ENCODE results near the gene TNPO2. TPM values are rescaled to one million over a fixed set of nuclear protein-coding genes. Genes with fewer than 3 reads are reported as not detected.
"Not testable (repeated sequence)": the region's sequence is repeated elsewhere in the genome, so short reads cannot be mapped to it uniquely, and the experiment has no call there.

TNPO2 gene
- polyA plus RNA-seq, 1 donor: 78.7 TPM

GRCh38 chr19:12678039-12678438 is 45.7 kb downstream of the TNPO2 start:
- not testable (repeated sequence) for DNase-seq

DNA sequence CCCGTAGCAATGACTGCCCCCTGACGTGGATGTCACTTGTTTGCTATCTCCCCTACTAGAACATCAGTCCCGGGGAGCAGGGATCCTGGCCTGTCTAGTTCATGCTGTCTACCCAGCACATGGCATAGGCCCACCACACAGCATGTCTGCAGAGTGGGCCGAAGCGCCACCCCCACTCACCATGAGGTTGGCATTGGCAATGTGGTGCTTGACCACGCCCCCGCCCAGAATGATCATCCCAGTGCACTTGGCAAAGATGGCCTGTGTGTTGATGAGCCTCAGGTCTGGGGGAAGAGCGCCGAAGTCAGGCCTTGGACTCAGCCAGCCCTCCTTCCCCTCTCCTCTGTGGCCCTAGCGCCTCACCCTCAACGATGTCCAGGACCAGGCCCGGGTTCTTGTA is 46.8 kb downstream of the TNPO2 start:
- no peak for DNase-seq

DNA sequence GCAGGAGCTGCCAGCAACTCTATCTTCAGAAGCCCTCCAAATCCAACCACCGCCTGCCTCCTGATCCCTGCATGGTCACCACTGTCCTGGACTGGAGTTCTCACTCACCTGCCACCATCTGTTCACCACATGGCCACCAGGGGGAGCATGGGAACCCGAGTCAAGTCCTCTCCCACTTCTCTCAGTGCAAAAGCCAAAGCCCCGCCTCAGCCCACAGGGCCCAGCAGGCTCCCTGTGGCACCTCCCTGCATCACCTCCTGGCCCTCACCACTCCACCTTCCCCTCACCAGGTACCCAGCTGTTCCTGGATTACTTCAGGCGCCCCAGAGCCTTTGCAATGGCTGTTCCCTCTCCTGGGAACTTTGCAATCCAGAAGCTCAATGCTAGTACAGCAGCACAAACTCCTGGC is 47.3 kb downstream of the TNPO2 start:
- peak; percentile 71 for DNase-seq

- DNase-seq: no peak
These were observed 47.8 kb downstream of the TNPO2 start for GRCh38 chr19:12675940-12676339.

DNA sequence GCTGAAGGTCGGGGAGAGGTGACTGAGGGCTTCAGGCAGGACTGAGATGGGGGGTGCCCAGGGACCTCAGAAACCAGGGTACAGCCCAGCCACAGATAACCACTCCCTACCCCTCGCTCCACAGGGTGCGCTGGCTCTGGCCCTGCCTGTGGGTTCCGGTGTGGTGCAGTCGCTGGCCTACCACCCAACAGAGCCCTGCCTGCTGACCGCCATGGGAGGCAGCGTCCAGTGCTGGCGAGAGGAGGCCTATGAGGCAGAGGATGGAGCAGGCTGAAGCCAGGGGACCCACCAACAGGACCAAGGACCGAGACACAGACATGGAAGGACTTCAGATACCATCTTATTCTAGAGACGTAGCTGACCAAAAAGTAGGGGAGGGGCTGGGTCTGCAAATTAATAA is 48.3 kb downstream of the TNPO2 start:
- DNase-seq: no peak

DNA sequence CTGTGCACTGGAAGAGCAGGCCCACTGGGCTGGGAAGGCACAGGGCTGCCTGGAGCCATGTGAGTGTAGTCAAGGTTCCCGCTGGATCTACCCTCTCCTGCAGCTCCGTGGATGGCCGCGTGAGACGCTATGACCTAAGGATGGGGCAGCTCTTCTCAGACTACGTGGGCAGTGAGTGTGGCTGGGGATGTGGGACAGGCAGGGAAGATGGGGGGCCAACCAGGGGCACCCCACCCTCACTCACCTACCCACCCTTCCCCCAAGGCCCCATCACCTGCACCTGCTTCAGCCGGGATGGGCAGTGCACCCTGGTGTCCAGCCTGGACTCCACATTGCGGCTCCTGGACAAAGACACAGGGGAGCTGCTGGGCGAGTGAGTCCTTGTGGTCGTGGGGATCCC is 51.0 kb downstream of the TNPO2 start:
- no peak for DNase-seq

- DNase-seq: no peak
These were observed 53.4 kb downstream of the TNPO2 start for GRCh38 chr19:12670159-12670928.

DNA sequence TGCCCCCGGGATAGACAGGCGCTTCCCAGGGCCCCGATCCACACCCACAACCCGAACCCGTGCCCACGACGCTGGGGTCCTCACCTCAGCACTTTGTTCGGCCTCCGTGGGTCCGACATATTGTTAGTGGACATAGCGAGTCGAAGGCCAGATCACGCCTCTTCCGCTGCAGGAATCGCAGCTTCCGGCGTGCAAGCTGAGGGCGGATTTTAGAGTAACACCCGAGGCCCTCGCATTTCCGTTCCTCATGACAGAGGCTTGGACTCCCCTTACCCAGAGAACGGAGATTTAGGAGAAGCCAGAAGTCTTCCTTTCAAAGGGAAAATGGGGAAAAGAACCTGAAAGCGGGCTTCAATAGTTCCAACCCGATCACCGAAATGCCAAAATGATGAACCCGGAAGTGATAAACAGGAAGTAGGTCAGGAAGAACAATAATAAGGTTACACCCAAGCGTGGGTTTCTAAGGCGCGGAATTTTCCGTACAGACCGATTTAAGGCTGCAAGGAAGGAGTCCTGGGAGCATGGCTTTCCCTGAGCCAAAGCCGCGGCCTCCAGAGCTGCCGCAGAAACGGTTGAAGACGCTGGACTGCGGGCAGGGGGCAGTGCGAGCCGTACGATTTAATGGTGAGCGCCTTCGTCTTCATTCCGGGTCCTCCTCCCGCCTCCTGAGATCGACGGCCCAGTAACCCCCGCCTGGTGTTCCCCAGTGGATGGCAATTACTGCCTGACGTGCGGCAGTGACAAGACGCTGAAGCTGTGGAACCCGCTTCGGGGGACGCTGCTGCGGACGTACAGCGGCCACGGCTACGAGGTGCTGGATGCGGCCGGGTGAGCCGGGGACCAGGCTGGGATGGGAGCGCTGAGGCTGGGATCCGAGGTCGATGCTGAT is 54.2 kb downstream of the TNPO2 start:
- DNase-seq: peak; percentile 81

DNA sequence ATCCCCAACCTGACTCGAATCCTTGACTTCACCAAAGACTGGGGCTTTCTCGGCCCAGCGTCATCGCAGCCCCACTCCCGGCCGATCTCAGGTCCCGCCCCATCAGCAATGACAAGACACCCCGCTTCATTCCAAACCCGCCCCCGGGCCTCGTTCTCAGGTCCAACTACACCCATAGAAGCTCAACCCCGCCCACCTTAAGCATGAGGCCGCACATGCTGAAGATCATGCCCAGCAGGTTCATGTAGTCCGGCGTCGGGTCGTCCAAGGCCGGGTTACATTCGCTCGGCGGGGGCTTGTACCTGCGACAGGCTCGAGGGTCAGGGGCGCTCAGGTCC is 54.8 kb downstream of the TNPO2 start:
- no peak for DNase-seq

DNA sequence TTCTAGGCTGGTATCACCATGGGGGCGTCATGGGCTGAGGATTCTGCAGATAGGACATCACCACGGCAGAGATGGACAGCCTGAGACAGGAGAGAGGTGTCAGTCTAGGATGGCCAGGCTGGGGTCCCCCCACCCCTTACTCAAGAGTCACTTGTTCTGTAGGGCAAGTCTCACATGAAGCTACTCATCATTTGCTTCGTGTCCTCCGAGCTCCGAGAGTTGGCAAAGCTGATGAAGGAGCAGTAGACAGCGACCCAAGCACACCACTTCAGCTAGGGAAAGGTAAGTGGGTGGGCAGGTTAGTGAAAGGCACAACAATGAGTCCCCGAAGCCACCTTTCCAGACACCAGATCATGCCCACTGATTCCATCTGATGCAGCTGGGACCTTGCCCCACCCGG is 55.4 kb downstream of the TNPO2 start:
- DNase-seq: no peak

DNA sequence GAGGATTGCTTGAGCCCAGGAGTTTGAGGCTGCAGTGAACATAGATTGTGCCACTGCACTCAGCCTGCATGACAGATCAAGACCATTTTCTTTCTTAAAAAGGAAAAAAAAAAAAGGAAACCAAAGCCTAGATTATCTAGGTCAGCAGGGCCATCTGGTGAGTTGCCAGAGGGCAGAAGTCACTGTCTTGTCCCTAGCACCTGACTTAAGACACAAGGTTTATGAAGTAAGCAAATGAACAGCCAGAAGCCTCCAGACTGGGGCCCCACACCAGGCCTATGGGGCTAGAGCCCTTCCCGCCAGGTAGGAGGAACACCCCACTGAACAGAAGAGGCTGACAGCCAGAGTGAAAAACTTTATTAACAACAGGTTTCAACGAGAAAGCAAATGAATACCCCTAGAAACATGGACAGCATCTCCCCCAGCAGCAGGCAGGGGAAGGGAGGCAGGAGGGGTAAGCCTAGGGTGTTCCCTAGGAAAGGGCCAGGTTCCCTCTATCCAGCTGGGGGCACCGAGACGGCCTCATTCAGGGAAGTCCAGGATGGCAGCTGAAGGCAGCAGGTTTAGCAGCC is 55.9 kb downstream of the TNPO2 start:
- DNase-seq: no peak

GRCh38 chr19:12666265-12667048 is 57.3 kb downstream of the TNPO2 start, which contains the start of the genes MAN2B1 and WDR83:
Gene MAN2B1, minus strand, starts transcription at chr19:12666742. Its CDS starts 41 bp downstream, at chr19:12666701.
Gene WDR83, plus strand, starts transcription at chr19:12666807. Its CDS starts 2,984 bp downstream, at chr19:12669791.
- DNase-seq: peak; percentile 80

GRCh38 chr19:12665671-12666264 is 58.0 kb downstream of the TNPO2 start:
- no peak for DNase-seq

DNA sequence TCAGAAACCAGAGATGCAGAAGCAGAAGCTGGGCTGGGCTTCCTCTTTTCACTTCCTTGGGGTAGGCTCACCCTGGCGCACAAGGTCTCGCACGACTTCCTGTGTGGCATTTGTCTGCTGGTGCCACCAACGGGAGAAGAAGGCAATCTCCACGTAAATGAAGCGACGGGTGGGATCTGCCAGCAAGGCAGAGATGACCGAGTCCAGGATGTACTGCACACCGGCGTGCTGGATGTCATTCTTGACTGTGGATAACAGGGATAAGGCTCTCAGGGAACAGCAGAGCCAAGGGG is 58.5 kb downstream of the TNPO2 start:
- no peak for DNase-seq

- no peak for DNase-seq
These were observed 59.1 kb downstream of the TNPO2 start for GRCh38 chr19:12664406-12665280.

- DNase-seq: no peak
These were observed 62.8 kb downstream of the TNPO2 start for GRCh38 chr19:12660980-12661379.

DNA sequence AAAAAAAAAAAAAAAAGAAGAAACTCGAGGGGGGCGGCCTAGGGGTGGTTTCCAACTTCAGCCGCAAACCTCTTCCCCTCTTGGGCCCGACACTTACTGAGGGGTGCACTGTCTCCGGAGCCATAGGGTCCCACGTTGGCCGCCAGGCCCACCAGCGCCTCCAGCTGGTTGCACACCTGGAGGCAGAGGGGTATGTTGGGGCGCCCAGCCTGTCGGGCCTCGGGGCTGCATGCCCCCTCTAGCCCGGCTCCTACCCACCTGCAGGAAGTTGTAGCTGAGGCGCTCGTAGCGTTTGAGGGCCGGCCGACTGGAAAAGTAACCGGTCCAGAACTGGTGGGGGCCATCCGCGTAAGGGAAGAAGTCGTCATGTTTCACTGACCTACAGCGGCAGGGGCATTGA is 65.8 kb downstream of the TNPO2 start:
- no peak for DNase-seq

DNA sequence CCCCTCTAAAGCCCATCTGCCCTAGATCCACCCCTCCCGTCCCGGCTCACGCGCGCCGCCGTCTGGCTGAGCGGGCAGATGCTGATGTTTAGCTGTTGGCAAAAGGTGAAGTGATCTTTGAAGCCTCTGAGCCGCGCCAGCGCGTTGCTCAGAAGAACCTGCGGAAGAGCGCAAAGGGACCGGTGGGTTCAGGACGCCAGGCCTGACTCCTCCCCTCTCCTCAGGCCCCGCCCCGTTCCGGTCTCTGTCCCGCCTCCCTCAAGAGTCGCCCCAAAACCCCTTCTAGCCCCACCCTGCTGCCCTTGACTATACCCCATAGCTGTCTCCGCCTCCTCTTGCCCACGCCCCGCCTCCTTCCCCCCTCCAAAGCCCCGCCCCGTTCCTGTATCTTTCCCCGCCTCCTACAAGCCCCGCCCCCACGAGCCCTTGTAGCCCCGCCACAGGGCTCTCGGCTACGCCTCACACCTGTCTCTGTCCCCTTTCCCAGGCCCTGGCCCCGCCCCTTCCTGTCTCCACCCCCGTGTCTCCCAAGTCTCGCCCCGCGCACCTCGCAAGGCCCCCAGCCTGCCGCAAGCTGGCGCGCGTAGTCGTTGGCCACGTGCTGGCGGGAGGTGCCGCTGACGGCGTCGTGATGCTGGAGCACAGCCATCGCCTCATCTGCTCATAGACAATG is 66.7 kb downstream of the TNPO2 start:
- no peak for DNase-seq

DNA sequence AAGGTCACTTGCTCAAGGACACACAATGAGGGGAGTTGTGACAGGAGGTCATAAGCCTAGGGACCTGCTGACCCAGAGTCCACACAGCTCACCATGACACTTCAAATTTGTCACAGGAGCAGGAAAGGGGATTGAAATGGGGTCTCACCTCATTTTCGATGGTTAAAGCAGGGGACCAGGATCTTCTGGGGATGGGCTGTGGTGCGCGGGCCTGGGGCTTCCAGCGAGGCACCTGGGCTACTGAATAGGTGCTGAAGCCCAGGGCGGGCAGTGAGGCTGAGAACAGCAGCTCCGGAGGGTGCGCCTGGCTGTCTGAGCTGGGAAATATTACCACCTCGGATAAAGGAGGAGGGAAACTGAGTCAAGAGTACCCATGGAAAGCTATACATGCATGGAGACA is 68.2 kb downstream of the TNPO2 start:
- DNase-seq: no peak

DNA sequence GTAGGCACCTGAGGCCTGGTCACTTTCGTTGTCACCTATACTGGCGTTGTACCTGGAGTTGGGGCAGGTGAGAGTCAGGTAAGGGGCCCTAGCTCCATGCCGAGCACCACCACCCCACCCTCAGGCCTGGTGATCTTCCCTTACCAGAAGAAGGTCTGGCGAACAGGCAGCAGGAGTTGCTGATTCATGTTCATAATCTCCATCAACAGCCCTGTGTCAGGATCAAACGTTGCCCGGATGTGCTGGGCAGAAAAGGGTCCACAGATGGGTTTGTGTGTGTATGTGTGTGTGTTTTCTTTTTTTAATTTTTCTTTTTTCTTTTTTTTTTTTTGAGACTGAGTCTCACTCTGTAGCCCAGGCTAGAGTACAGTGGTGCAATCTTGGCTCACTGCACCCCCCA is 71.5 kb downstream of the TNPO2 start:
- DNase-seq: no peak
